CD4-positive, alpha-beta T cell treated with Interferon gamma for 1 hour (primary cell): ENCODE measurements around the gene TSPAN6.
A peak's percentile ranks its signal among the peaks of the same experiment; 100 is the strongest.

Source experiments
- DNase-seq: peaks from one replicate; pipeline ENCODE4 v3.0.0-alpha.2; 2020

TSPAN6 gene, protein sequence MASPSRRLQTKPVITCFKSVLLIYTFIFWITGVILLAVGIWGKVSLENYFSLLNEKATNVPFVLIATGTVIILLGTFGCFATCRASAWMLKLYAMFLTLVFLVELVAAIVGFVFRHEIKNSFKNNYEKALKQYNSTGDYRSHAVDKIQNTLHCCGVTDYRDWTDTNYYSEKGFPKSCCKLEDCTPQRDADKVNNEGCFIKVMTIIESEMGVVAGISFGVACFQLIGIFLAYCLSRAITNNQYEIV

DNA sequence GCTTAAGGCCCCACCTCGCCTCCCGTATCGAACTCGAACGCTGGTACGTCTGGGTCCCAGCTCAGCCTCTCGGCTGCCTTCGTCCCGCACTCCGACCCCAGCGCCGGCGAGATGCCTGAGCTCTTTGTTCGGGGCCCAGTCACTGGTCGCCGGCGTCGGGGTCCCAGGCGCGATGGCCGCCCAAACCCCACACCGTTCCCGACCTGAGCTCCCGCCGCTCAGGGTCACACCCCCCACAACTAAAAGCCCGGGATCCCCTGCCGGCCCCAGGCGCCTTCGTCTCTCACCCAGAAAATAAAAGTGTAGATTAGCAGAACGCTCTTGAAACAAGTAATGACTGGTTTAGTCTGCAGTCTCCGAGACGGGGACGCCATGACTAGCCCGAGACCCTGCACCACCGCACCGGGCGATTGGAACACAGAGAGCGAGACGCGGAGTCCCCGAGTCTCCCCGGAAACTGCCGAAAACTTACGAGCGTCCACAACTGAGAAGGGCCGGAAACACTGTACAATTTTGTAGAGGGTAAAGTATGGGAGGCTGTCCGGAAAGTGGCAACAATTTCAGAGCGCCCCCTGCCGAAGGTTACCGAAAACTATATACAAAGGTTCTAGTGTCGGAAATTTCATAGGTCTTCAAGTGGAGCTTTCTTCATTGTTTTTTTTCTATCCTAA, at the start of gene TSPAN6:
TSPAN6 (minus strand) TSS at position 486 of the 671 bp plus-strand sequence; CDS start at position 374, 112 bp downstream.
- peak; percentile 71 for DNase-seq

DNA sequence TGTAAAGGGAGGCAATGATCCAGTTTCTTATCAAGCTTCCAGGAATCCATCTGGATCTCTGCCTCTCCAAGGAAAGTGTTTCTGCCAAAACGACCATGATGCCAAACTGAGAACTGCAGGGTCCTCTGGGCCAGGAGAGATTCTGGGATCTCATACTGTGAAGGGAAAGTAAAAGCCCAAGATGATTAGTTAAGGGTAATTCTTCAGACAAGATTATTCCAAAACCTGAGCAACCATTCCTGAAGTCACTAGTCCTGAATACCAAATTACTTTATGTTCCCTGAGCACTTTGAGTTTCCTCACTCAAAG, 49.3 kb upstream of the TSPAN6 start:
- DNase-seq = no peak

- DNase-seq = peak; percentile 52
Measured at GRCh38 chrX:100685284-100685996, 48.8 kb upstream of the TSPAN6 start.

- DNase-seq = no peak
Measured at GRCh38 chrX:100682939-100683338, 46.3 kb upstream of the TSPAN6 start.

- no peak for DNase-seq
Measured at GRCh38 chrX:100681599-100681998, 45.0 kb upstream of the TSPAN6 start.

DNA sequence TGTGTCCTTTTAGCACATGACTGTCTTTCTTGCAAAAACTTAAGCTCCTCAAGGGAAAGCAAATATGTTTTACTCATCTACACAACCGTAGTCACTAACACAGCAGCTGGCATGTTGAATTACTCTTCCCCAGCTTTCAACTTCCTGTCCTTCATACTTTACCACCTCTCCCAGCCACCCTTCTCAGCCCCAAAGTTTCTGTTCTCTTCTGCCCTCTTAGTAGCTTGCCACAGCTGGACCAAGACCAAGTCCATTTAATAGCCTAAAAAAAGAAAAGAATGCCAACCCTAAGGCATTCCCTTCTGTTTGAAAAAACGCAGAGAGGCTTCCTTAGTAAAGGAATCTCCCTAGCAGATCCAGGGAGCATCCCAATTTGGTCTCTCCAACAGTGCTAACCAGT, 44.1 kb upstream of the TSPAN6 start:
- no peak for DNase-seq

DNA sequence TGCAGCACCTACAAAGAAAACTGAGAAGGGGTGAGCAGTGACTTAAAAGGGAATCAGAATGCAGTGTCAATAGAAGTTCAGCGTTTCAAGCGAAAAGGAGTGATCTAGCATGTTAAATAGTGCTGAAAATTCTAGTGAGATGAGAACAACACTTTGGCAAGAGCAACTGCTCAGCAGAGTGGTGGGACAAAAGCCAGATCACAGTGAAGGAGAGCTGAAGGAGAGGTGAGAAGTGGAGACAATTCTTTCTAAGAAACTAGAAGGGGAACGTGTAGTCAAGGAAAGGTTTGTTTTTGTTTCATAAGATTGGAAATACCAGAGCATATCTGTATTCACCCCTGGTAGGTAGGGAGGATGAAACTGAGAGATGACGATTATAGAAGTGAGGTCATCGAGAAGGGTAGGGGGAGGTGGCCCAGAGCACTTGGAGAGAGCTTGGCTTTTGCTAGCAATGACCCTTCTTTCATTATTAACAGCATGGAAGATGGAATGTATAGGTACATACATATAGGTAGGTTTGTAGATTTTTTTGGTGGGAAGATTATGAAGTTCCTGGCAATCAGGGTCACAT, 41.1 kb upstream of the TSPAN6 start:
- DNase-seq = no peak

DNA sequence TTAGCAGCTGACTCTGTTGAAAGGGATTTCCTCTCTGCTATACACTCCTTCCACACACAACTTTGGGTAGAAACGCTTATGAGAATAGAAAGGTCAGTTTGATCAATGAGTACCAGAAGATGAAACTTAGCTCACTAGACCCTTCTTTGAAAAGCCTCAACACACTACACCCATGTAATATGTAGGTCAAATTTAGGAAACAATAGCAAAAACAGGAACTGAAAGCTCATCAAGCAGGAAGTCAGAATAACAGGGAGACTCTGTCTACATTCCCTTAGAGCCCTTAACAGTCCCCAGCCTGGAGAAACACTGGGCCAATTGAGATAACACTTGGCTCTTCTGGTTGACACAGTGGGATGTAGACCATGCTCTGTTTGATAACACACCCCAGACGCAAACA, 38.1 kb upstream of the TSPAN6 start:
- DNase-seq = no peak

- no peak for DNase-seq
Measured at GRCh38 chrX:100673397-100673953, 36.9 kb upstream of the TSPAN6 start.

DNA sequence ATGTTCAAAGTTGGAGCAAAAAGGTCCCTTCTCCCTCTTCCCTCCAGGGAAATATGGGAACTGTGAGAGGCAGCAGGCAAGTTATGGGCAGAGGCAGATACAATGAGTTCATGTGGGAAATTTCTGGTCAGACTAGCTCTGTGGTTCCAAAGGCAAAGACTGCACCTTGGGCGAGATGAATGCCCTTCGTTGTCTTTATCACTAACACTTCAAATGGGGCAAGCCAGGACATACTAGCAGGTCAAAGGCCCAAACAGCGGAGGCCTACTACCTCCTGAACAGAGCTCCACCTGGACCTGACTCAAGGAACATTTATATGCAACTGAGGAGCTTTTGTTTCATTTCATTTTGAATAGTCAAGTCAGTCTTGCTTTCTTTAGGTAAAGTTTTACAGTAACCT, 36.4 kb upstream of the TSPAN6 start:
- no peak for DNase-seq

DNA sequence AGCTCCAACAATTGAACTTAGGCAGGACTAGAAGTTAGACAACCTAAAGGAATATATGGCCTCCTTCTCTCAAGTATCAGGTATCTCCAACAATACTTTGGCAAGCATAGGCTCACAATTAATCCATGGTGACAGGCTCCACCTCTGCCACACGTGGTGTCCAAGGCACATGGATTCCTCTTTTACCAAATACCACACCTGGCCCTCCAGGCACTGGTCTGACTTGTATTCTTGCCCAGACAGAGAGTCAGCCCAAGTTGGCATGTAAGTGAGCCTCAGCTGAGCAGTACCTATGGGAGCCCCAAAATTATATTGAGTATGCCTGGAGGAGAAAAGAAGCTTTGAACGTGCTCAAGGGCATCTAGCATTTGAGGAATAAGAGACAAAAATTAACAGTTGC, 27.0 kb upstream of the TSPAN6 start:
- no peak for DNase-seq

DNA sequence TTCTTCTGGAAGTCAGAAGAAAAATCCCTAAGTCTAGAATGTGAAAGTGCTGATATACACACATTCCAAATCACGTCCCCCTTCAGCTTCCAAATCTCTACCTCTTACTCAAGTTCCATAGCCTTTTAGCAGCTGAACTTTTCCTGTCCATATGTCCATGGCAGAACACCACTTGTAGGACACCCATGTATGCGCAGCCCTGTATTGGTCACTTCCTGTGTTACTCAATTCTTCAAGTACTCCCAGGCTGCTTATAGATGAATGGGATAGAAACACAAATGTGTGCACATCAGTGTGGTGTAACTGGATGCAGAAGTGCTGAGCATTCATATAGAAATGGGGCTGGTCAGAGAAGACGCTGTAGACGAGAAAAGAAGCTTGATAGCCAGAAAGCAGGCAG, 26.2 kb upstream of the TSPAN6 start:
- DNase-seq = no peak

DNA sequence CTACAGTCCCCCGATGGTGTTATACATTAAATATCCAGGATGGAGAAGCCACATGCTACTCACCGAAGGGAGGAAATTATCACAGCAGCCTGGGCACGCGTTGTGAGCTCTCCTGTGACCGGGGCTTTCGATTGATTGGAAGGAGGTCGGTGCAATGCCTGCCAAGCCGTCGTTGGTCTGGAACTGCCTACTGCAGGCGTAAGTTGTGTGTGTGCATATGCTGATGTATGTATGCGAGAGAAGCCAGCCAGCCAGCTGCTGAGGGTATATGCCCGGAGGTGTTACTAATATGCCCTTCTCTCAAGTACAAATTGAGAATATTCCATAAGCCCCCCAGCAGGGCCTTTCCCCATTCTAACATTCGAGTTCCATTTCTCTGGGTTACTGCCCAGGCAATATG, 25.6 kb upstream of the TSPAN6 start:
- DNase-seq = no peak

- DNase-seq = no peak
Measured at GRCh38 chrX:100659431-100660137, 23.0 kb upstream of the TSPAN6 start.

DNA sequence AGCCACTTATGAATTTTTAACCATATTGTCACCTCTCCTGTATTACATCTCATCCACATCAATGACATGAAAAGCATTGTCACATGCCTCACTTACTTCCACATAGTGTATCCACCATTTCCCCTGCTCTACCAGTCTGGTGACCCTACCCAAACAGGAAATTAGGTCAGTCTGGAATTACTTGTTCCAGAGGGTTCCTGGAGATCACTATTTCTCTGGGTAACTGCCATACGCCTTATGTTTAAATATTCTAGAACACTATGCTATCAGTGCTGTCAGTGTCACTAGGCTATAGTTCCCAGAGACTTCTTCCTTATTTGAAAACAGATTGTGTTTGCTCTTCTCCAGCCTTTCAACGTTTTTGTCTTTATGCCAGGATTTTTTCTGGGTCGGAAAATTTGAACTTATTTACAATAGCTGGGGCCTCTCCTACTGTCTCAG, 22.4 kb upstream of the TSPAN6 start:
- DNase-seq = no peak

- DNase-seq = no peak
Measured at GRCh38 chrX:100654261-100654660, 17.7 kb upstream of the TSPAN6 start.

GRCh38 chrX:100652266-100652665, 15.7 kb upstream of the TSPAN6 start:
- DNase-seq = no peak

- DNase-seq = no peak
Measured at GRCh38 chrX:100650841-100651240, 14.2 kb upstream of the TSPAN6 start.

DNA sequence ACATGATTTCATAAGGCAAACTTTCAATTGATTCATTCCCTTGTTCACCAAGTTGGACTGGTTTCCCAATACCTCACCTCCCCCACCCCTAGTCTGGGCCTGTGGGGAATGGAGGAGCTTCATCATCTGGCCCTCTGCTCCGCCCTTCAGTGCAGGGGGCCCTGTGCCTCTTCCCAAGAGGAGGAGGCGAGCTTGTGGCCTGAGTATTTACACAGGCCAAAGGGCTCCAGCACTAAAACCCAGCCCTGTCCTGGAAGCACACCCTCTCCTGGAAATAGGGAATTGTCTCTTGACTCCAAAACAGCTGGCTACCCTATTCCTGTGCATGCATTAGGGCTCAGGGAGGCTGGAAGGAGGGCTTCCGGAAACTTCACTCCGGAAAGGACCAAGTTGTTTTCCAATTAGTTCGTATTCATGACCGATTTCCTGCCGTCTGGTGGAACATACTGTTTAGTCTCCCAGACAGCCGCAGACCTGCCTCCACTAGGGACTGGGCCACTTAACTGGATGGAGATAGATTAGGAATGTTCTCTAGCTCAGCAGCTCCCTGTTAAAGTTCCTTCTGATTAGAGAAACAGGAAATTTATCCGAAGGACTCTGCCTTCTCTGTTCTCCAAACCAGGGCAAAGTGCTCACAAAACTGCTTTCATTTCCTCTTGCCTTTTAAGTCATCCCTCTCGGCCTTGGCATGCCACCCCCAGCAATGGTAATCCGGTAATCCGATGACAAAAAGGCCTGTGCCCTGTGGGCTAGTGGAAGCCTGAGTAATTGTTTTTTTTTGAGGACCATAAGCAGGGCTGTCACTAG, 13.1 kb upstream of the TSPAN6 start:
- DNase-seq = no peak

DNA sequence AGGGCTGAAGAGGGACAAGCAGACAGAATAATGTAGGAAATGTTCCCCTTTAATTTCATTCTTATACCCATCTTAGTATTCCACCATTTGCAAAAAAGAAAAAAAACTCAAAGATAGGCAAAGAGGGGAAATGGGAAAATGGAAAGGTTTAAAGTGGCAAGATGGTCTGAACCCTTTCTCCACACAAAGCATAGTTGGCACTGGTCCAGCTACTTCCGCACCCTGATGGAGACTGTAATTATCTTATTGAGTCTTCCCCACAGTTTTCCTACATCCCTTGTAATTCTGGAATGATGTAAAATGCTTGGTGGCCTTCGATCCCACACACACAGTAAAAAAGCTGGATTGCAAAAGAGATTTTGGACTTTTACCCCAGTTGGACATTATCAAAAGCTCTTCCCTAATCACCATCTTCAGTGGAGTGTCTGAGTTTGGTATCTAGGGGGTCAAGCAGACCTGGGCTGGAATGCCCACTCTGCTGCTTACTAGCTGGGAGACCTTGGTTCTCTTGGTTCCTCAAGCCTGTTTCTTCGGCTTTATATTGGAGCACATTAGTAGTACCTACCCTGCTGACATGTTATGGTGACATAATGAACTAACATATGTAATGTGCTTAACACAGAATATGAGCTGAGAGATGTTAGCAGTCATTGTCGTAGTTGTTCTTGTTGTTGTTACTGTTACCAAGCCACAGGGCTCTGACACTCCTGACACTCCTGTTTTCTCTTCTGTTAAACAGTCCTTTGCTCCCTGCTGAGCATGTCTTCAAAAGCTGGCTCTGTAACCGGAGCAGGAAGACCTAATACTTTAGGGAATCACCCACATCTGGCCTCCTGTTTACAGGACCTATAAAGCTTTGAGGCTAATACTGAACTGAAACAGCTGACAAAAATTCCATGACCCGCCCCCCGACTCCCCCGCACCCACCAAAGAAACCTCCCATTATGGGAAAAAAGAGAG, 12.1 kb upstream of the TSPAN6 start:
- no peak for DNase-seq

- no peak for DNase-seq
Measured at GRCh38 chrX:100647739-100648138, 11.1 kb upstream of the TSPAN6 start.
